ENCODE measurements around the gene RALGPS1. TPM values are rescaled to one million over a fixed set of nuclear protein-coding genes. Genes with fewer than 3 reads are reported as not detected.

RALGPS1 gene
- total and polyA plus RNA-seq, 2 of the 13 experiments (the other 11 are each of a cell fraction or from before 2014, with no cell fraction given), result 3.7 to 6.5 TPM

GRCh38 chr9:126919193-126919592 lies 4.6 kb downstream of the RALGPS1 start:
- Histone ChIP-seq H3K4me1 (ENCODE audit: insufficient read depth, low read length) (peaks cover 64% of the 10 kb centered on the region), H3K36me3 (replicated peaks in 1 of 2; ENCODE audit: control insufficient read depth in 1 of 2, insufficient read depth in 2 of 2, low read length in 2 of 2) (no peaks in the 10 kb centered on the region), H3K79me2 (ENCODE audit: insufficient read depth, low read length) (no peaks in the 10 kb centered on the region), H3K27me3 (ENCODE audit: control insufficient read depth in 1 of 2, insufficient read depth in 2 of 2, low read length in 2 of 2) (no peaks in the 10 kb centered on the region), H3K27ac (ENCODE audit: extremely low read length, insufficient read depth, low read length) (peak overlapping the region; percentile 66), H3K4me3 (replicated peaks in 1 of 3; ENCODE audit: insufficient read depth in 1 of 3, low read depth in 2 of 3, low read length in 3 of 3) (peak overlapping the region in 1 of 3 experiments; percentile 17; a peak in 1 of 6 replicates), H2AFZ (ENCODE audit: low read length) (no peak overlapping the region), H3K9me3 (ENCODE audit: low read length) (no peaks in the 10 kb centered on the region), H3K9ac (ENCODE audit: insufficient read depth, low read depth, low read length) (peak overlapping the region; percentile 48; the same call in 1 of the 2 replicates), H4K20me1 (ENCODE audit: insufficient read depth, low read length) (no peaks in the 10 kb centered on the region), H3K4me2 (ENCODE audit: low read depth, low read length) (peak overlapping the region; percentile 65)
- CTCF ChIA-PET (ENCODE audit: low intra/inter-chr PET ratio, low total read pairs), result no interaction called here
- BruUV-seq (replicated peaks), result no TSS peak
- 10% methylated on average over 1 of the region's 1 CpG for WGBS (ENCODE audit: low lambda C conversion rate)
- in situ Hi-C loops (cut with HindIII; ENCODE audit: extremely low pct_ligation_motif_present, low pct_unique_long_range_greater_than_20kb) (no loop called here), intact Hi-C loops (cut with micrococcal nuclease; ENCODE audit: unreplicated experiment) (loop anchor here (2.0 kb wide), 1 partner anchor 14 kb away; no protein-coding TSS in a partner anchor)
- peak; percentile 68 for FAIRE-seq
- peak; percentile 86 for DNase-seq (ENCODE audit: low spot score)
- POLR2A ChIA-PET, result no interaction called here
- no peak; the same call in 2 of the 3 replicates for ATAC-seq
- no peak for TF ChIP-seq TCF7L2 (IDR thresholded peaks at IDR 0.05; ENCODE audit: low read depth, low read length)
- TF ChIP-seq NR3C1 (CRISPR knock-in tag; IDR thresholded peaks at IDR 0.05), result no peak
- TF ChIP-seq HMGXB4 (CRISPR knock-in tag; IDR thresholded peaks at IDR 0.05; ENCODE audit: borderline replicate concordance in 1 of 2, low read depth in 1 of 2), result no peak; a peak in 1 of 4 replicates
- no peak for TF ChIP-seq RFX5 (IDR thresholded peaks at IDR 0.05; ENCODE audit: low read depth, low read length)
- TF ChIP-seq ZNF800 (CRISPR knock-in tag; IDR thresholded peaks at IDR 0.05), result no peak
- TF ChIP-seq MEIS2 (CRISPR knock-in tag; IDR thresholded peaks at IDR 0.05), result no peak
- TF ChIP-seq PRMT3 (CRISPR knock-in tag; IDR thresholded peaks at IDR 0.05; ENCODE audit: borderline replicate concordance, low read depth), result no peak
- TF ChIP-seq DMTF1 (CRISPR knock-in tag; IDR thresholded peaks at IDR 0.05), result no peak
- no peak for TF ChIP-seq ZNF136 (CRISPR knock-in tag; IDR thresholded peaks at IDR 0.05; ENCODE audit: low read depth)
- no peak for TF ChIP-seq NRL (CRISPR knock-in tag; IDR thresholded peaks at IDR 0.05; ENCODE audit: borderline replicate concordance)
- no peak for TF ChIP-seq GABPB1 (CRISPR knock-in tag; IDR thresholded peaks at IDR 0.05)
- peak; percentile 67 for TF ChIP-seq HNF4G (IDR thresholded peaks at IDR 0.05; ENCODE audit: borderline replicate concordance, low read depth, low read length)
- peak; percentile 68; the same call in 1 of the 2 replicates for TF ChIP-seq HNF4G (CRISPR knock-in tag; IDR thresholded peaks at IDR 0.05; ENCODE audit: borderline replicate concordance, low read depth)
- TF ChIP-seq REPIN1 (CRISPR knock-in tag; IDR thresholded peaks at IDR 0.05; ENCODE audit: borderline replicate concordance, low read depth), result 0 out of 2 replicates have a peak, but pooled peaks have one; percentile 22
- no peak for TF ChIP-seq ZNF431 (CRISPR knock-in tag; IDR thresholded peaks at IDR 0.05; ENCODE audit: borderline replicate concordance, low read depth)
- TF ChIP-seq ZNF24 (IDR thresholded peaks at IDR 0.05), result no peak

All from HepG2 (cell line).